HG02970 (cell line): Measurements from ENCODE around the gene INPP5A.

Experiments
- ATAC-seq: cut with Tn5 transposase; IDR thresholded peaks from one replicate; pipeline ENCODE4 v1.9.1; 2021; ENCODE audit warnings: mild to moderate bottlenecking, moderate library complexity, moderate number of reproducible peaks; ENCODE audit not compliant: unreplicated experiment, low FRiP score

The INPP5A gene

GRCh38 chr10:132710746-132711612 is 173.4 kb downstream of the INPP5A start:
- ATAC-seq, result no peak

GRCh38 chr10:132711613-132712121 is 174.1 kb downstream of the INPP5A start:
- ATAC-seq, result no peak

- ATAC-seq, result no peak
Observed at GRCh38 chr10:132712291-132712690, 174.7 kb downstream of the INPP5A start.

- ATAC-seq, result no peak
Observed at GRCh38 chr10:132712743-132713142, 175.2 kb downstream of the INPP5A start.

- ATAC-seq, result no peak
Observed at GRCh38 chr10:132713421-132714095, 176.0 kb downstream of the INPP5A start.

- ATAC-seq, result no peak
Observed at GRCh38 chr10:132714096-132714985, 176.8 kb downstream of the INPP5A start.

GRCh38 chr10:132714986-132715775 is 177.6 kb downstream of the INPP5A start:
- ATAC-seq, result no peak

GRCh38 chr10:132715776-132716680 is 178.4 kb downstream of the INPP5A start:
- no peak for ATAC-seq

GRCh38 chr10:132716691-132717490 is 179.3 kb downstream of the INPP5A start:
- no peak for ATAC-seq

- no peak for ATAC-seq
Observed at GRCh38 chr10:132721725-132722124, 184.1 kb downstream of the INPP5A start.

- ATAC-seq, result no peak
Observed at GRCh38 chr10:132722394-132723329, 185.1 kb downstream of the INPP5A start.

- ATAC-seq, result no peak
Observed at GRCh38 chr10:132723330-132723970, 185.9 kb downstream of the INPP5A start.

GRCh38 chr10:132724446-132724845 is 186.9 kb downstream of the INPP5A start:
- no peak for ATAC-seq

- no peak for ATAC-seq
Observed at GRCh38 chr10:132725202-132725601, 187.6 kb downstream of the INPP5A start.

GRCh38 chr10:132726194-132726593 is 188.6 kb downstream of the INPP5A start:
- ATAC-seq, result no peak

- ATAC-seq, result no peak
Observed at GRCh38 chr10:132726951-132727350, 189.4 kb downstream of the INPP5A start.
